ENCODE data around the gene C5orf34. TPM values are rescaled to one million over a fixed set of nuclear protein-coding genes. Genes with fewer than 3 reads are reported as not detected.

Gene C5orf34
- total and polyA plus RNA-seq, 2 donors from 2014 or later, result 0.71 to 2.3 TPM

- intact Hi-C loops (cut with DNase I), result no loop called here
- DNase-seq, result no peak
- H3K4me1 ChIP-seq (ENCODE audit: control insufficient read depth in 2 of 3, insufficient read depth in 2 of 3, low read depth in 1 of 3, low read length in 3 of 3), result peaks cover 0 to 3% (median 0%) of the 10 kb centered on the region in 3 donors
- TF ChIP-seq, protein P1, sequence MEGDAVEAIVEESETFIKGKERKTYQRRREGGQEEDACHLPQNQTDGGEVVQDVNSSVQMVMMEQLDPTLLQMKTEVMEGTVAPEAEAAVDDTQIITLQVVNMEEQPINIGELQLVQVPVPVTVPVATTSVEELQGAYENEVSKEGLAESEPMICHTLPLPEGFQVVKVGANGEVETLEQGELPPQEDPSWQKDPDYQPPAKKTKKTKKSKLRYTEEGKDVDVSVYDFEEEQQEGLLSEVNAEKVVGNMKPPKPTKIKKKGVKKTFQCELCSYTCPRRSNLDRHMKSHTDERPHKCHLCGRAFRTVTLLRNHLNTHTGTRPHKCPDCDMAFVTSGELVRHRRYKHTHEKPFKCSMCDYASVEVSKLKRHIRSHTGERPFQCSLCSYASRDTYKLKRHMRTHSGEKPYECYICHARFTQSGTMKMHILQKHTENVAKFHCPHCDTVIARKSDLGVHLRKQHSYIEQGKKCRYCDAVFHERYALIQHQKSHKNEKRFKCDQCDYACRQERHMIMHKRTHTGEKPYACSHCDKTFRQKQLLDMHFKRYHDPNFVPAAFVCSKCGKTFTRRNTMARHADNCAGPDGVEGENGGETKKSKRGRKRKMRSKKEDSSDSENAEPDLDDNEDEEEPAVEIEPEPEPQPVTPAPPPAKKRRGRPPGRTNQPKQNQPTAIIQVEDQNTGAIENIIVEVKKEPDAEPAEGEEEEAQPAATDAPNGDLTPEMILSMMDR (IDR thresholded peaks at IDR 0.05; ENCODE audit: borderline replicate concordance, extremely low read depth, insufficient read depth), result no peak
- no peaks in the 10 kb centered on the region for H3K36me3 ChIP-seq (ENCODE audit: control insufficient read depth in 2 of 3, insufficient read depth in 3 of 3, low read length in 3 of 3)
- no peak overlapping the region for H3K27ac ChIP-seq (ENCODE audit: low read depth in 2 of 2, low read length in 2 of 2)
- no peak for FAIRE-seq
- no peaks in the 10 kb centered on the region for H3K27me3 ChIP-seq (ENCODE audit: control insufficient read depth, insufficient read depth, low read length)
- no peak overlapping the region for H3K9ac ChIP-seq (ENCODE audit: low read length in 3 of 3)
- H3K9me3 ChIP-seq (ENCODE audit: control insufficient read depth in 2 of 3, insufficient read depth in 1 of 3, low read length in 3 of 3), result no peaks in the 10 kb centered on the region
- H3K4me3 ChIP-seq (ENCODE audit: low read length in 3 of 3), result no peak overlapping the region
Observed at GRCh38 chr5:43561356-43561755, 46.4 kb upstream of the C5orf34 start.

- Histone ChIP-seq H3K27ac (ENCODE audit: low read depth in 2 of 2, low read length in 2 of 2) (no peak overlapping the region), H3K9me3 (ENCODE audit: control insufficient read depth in 2 of 3, insufficient read depth in 1 of 3, low read length in 3 of 3) (no peaks in the 10 kb centered on the region), H3K36me3 (ENCODE audit: control insufficient read depth in 2 of 3, insufficient read depth in 3 of 3, low read length in 3 of 3) (no peaks in the 10 kb centered on the region), H3K4me1 (ENCODE audit: control insufficient read depth in 2 of 3, insufficient read depth in 2 of 3, low read depth in 1 of 3, low read length in 3 of 3) (peaks cover 0 to 10% (median 0%) of the 10 kb centered on the region in 3 donors), H3K4me3 (ENCODE audit: low read length in 3 of 3) (no peak overlapping the region), H3K9ac (ENCODE audit: low read length in 3 of 3) (no peak overlapping the region), H3K27me3 (ENCODE audit: control insufficient read depth, insufficient read depth, low read length) (no peaks in the 10 kb centered on the region)
- FAIRE-seq, result no peak
- peak in 1 of 5 donors; percentile 16 for DNase-seq
- intact Hi-C loops (cut with DNase I), result no loop called here
- TF ChIP-seq, protein P1 (IDR thresholded peaks at IDR 0.05; ENCODE audit: borderline replicate concordance, extremely low read depth, insufficient read depth), result no peak
Observed at GRCh38 chr5:43560128-43560527, 45.2 kb upstream of the C5orf34 start.

DNA sequence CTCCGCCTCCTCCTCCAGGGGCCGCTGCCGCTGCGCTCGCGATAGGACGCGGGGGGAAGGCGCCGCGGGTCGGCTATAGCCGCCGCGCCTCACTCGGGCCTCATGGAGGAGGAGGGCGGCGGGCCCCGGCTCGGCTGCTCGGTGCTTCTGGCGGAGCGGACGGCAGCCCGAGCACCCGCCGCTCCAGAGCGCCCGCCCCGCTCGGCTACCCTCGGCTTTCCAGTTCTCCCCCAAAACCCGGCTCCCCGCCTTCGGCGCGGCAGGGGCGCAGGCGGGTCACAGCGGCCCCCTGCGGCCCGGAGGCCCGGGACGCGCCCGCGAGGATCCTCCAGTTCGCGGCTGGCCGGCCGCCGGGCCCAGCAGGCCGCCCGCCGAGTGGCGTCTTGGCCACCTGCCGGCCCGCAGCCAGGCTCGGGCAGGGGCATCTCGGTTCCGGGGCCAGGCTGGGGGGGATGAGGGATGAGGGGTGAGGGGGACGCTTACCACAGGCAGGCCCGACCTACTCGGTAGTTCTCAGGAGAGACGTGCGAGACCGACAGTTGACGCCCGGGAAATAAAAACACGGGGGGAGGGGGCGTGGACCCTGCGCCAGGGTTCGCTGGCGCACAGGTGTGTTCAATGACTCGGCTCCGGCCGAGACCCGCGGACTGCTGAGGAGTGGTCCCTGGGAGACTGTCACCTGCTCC is 42.1 kb upstream of the C5orf34 start, which contains the start of gene PAIP1:
Gene PAIP1, minus strand, starts transcription at position 221 of the 686 bp plus-strand sequence. CDS start 231 bp downstream, outside the sequence.
- peaks cover 0 to 8% (median 5%) of the 10 kb centered on the region in 3 donors for H3K36me3 ChIP-seq (ENCODE audit: control insufficient read depth in 2 of 3, insufficient read depth in 3 of 3, low read length in 3 of 3)
- DNase-seq, result peak; percentile 86 to 95 (median 91)
- TF ChIP-seq, protein P1 (IDR thresholded peaks at IDR 0.05; ENCODE audit: borderline replicate concordance, extremely low read depth, insufficient read depth), result peak; percentile 47
- H3K9me3 ChIP-seq (ENCODE audit: control insufficient read depth in 2 of 3, insufficient read depth in 1 of 3, low read length in 3 of 3), result no peaks in the 10 kb centered on the region
- no peaks in the 10 kb centered on the region for H3K27me3 ChIP-seq (ENCODE audit: control insufficient read depth, insufficient read depth, low read length)
- intact Hi-C loops (cut with DNase I), result no loop called here
- peaks cover 0 to 22% (median 6%) of the 10 kb centered on the region in 3 donors for H3K4me1 ChIP-seq (ENCODE audit: control insufficient read depth in 2 of 3, insufficient read depth in 2 of 3, low read depth in 1 of 3, low read length in 3 of 3)
- FAIRE-seq, result no peak
- peak within 1 kb of the TSS; percentile 70 to 91 (median 88) for H3K9ac ChIP-seq (ENCODE audit: low read length in 3 of 3)
- peak within 1 kb of the TSS; percentile 88 to 92 for H3K27ac ChIP-seq (ENCODE audit: low read depth in 2 of 2, low read length in 2 of 2)
- peak within 1 kb of the TSS; percentile 73 to 95 (median 92) for H3K4me3 ChIP-seq (ENCODE audit: low read length in 3 of 3)
